Stimulated activated CD8-positive, alpha-beta memory T cell treated with anti-CD3 and anti-CD28 coated beads, Interleukin-4, amount 100 ng/mL, for 24 hours (primary cell): Measurements from ENCODE around the gene CYLC1.

Experiments used
- DNase-seq: peaks from one replicate; pipeline ENCODE4 v3.0.0-alpha.2; 2020; ENCODE audit warnings: low read depth

Gene CYLC1

GRCh38 chrX:83860846-83861245, at the start of gene CYLC1:
Gene CYLC1, plus strand, starts transcription at chrX:83861146. Its CDS starts 37 bp downstream, at chrX:83861183.
- no peak for DNase-seq

GRCh38 chrX:83819304-83819703, 41.6 kb upstream of the CYLC1 start:
- no peak for DNase-seq

GRCh38 chrX:83829874-83830273, 31.1 kb upstream of the CYLC1 start:
- DNase-seq = no peak

- DNase-seq = no peak
Observed at GRCh38 chrX:83845397-83845796, 15.5 kb upstream of the CYLC1 start.

- no peak for DNase-seq
Observed at GRCh38 chrX:83847339-83847738, 13.6 kb upstream of the CYLC1 start.

GRCh38 chrX:83888585-83888984, 27.6 kb downstream of the CYLC1 start:
- DNase-seq = no peak

- DNase-seq = no peak
Observed at GRCh38 chrX:83892433-83892832, 31.5 kb downstream of the CYLC1 start.

- no peak for DNase-seq
Observed at GRCh38 chrX:83906921-83907320, 46.0 kb downstream of the CYLC1 start.

GRCh38 chrX:83916525-83916924, 55.6 kb downstream of the CYLC1 start:
- DNase-seq = no peak

- DNase-seq = no peak
Observed at GRCh38 chrX:83934220-83934619, 73.3 kb downstream of the CYLC1 start.
